GM19025 (cell line): ENCODE results near the gene PPFIBP2.
A peak's percentile ranks its signal among the peaks of the same experiment; 100 is the strongest.
"Not testable (repeated sequence)": the region's sequence is repeated elsewhere in the genome, so short reads cannot be mapped to it uniquely, and the experiment has no call there.

Experiments used
- ATAC-seq: cut with Tn5 transposase; IDR thresholded peaks from one replicate; pipeline ENCODE4 v1.9.1; 2021; ENCODE audit warnings: mild to moderate bottlenecking, low read depth, moderate library complexity; ENCODE audit not compliant: unreplicated experiment

Gene PPFIBP2

DNA sequence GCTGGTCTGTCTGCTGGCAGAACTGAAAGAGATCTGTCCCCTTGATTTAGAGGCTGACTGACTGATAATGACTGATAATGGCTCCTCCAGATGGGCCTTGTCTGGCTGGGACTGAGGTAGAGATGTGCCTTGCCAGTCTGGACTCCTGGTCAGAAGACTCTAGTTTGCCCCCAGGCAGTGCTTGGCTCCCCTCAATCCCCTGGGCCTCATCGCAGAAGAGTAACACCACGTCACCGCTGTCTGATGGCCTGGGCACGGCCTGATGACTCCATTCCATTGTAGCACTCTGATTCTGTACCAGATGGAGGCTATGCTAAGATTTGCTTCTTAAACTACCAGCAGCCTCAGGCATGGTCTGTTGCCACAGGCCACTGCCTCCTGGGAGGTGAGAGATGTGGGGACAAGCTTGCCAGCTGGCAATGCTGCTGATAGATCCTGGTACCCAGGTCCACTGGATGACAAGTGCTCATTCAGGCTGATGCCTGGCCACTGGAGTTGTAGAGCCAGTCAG lies 140.5 kb downstream of the PPFIBP2 start:
- no peak for ATAC-seq

DNA sequence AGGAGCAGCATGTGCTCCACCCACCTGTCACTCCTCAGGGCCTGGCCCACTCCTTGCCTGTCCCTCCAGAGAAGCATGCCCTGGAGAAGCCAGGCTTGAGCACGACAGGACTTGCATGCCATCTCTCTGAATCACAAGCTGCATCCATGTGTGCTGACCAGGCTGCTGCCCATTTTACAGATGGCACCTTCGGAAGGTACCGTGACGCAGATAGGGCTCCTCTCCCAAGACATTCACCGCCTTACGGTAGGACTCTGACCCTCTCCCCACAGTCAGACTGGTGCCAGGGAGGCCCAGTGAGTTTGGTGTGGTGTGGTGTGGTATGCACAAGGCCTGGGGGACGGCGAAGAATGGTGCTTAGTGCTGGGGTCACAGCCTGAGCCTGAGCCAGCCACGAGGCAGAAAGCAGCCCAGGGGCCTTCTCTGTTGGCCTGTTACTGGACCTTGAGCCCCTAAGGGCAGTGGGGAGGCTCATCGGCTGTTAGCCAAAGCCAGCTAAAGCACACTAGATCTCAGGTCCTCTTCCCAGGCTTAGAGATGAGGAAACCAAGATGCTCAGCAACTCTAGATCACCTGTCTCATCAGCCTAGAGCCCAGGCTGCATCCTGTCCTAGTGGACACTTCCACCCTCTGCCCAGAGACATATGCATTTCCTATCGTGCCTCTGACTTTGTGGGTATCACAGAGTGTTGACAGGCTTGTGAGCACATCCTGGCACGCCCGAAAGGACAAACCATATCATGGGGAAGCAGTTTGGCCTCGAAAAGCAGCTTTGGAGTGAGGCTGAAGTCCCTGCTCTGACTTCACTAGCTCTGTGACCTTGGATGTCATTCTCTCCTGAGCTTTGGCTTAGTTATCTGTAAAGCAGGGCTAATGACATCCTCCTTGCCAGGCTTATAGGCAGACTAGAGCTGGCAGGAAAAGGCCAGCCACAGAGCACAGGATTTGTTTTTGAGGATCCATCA lies 141.7 kb downstream of the PPFIBP2 start:
- ATAC-seq: no peak

DNA sequence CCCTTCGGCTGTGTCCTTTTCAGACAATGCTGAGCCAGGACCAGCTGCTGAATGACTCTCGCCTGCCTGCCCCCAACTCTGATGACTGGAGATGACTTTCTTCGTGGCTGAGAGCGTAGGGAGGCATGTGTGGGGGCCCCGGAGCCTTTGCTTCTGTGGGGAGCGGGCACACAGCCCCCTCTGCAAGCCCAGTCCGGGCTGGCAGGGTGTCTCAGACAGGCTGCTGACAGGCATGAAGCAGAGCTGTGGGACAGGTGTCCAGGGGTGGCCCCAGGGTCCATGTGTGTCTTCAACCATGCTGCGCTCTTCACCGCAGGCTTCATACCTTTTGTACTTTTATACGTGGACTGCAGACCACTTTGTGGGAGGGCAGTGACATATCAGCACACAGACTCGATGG lies 142.9 kb downstream of the PPFIBP2 start:
- ATAC-seq: no peak

DNA sequence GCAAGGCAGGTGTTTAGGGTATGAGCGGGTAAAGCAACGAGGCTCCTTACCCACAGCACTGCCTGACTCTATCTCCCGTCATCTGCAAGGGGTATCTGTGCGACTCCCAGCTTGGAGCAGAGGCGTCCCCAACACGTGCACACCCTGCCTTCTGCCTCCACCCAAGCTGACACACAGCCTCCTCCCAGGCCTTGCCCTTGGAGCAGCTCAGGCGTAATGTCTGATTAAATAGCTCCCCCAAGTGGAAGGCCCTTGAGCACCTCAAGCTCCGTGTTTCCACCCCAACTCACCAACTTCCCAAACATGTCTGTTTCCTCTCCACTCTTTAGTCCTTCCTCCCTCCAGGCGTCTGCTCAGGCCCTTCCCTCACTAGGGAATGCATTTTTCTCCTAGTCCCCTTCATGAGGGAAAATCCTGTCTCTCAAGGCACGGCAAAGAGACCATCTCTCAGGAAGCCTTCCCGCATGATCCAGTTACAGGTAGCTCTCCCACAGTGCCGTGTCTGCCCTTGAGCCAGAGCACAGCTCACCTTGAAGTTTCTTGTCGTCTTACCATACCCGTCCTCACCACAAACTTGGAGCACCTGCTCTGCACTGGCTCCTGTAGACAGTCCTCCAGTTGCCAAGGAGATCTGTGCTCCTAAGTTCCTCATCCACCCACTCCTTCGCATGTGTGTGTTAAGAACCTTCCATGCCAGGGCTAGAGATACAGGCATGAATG lies 143.7 kb downstream of the PPFIBP2 start:
- ATAC-seq: no peak

DNA sequence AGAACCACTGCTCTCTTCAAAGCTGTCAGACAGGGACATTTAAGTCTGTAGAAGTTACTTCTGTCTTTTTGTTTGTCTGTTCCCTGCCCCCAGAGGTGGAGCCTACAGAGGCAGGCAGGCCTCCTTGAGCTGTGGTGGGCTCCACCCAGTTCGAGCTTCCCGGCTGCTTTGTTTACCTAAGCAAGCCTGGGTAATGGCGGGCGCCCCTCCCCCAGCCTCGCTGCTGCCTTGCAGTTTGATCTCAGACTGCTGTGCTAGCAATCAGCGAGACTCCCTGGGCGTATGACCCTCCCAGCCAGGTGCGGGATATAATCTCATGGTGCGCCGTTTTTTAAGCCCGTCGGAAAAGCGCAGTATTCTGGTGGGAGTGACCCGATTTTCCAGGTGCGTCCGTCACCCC lies 149.7 kb downstream of the PPFIBP2 start:
- not testable (repeated sequence) for ATAC-seq

DNA sequence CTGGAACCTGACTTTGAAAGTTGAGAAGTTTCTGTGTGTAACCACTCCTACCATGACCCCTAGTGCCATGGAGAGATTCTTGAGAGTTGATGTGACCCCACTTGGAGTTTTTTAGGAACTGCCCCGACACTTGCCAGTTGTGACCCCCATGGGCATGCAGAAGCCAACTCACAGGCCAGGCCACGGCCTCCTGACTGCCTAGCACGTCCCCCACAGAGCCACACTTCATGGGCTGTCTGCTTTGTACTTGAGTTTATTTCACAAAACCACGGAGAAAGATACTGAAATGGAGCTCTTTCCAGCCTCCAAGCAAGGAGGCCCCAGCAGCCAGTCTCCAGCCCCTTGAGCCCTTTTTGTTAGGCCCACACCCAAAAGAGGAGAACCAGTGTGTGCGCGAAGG lies 151.1 kb downstream of the PPFIBP2 start:
- ATAC-seq: no peak

DNA sequence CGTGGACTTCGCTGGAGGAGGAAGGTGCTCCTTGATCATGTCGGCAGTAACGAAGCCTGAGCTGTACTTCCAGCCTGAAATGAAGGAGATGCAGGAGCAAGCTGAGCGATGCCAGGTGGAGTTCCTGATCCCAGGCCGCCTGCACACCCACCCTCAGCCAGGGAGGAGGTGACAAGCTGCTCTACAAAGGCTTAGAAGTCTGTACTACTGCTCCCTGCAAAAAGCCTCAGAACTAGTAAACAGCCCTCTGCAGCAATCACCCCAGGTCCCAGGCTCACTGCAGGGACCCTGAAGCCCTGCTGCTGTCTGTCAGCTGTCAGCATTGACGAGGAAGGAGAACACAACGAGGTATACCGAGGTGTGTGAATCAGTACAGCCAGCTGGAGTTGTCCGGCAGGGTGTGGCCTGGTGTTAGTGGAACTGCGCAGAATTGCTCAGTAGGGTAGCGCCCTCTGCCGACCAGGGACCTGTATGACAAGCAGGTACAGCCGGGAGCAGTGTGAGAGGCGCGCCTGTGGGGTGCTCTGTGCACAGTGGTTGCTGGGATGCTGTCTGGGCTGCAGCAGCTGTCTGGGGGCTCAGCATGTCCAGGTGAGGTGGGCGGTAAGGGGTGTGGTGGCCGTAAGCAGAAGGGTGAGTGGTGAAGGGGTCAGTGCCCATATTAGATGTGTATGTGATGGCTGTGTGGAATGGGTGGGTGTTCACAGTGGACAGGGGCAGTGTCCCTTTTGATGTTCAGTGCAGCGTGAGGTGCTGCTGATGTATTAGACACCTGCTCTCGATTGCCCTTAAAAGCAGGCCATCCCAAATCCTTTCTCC lies 151.9 kb downstream of the PPFIBP2 start:
- ATAC-seq: peak; percentile 99

DNA sequence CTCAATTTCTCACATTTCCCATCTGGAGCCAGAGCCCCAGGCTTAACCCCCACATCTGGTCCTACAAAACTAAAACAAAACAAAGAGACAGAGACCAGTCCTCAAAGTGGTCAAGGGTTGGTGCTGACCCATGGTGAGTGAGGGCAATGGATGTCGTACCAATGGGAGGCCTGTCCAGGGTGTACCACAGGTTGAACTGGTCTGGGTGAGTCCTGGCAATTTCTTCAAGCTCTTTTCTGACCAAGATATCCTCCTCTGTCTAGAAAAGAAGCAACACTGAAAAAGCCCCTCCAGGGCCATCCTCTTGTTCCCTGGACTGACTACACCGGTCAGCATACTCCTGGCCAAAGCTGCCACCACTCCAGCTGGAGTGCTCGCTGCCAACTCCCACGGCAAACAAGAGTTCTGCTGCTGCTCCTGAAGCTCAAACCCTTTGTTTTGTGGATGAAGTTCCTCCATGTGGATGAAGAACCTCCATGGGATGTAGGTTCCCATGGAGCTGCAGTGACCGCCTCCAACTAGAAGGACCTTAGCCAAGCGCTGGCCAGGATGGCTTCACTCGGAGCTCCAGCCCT lies 152.6 kb downstream of the PPFIBP2 start:
- no peak for ATAC-seq

DNA sequence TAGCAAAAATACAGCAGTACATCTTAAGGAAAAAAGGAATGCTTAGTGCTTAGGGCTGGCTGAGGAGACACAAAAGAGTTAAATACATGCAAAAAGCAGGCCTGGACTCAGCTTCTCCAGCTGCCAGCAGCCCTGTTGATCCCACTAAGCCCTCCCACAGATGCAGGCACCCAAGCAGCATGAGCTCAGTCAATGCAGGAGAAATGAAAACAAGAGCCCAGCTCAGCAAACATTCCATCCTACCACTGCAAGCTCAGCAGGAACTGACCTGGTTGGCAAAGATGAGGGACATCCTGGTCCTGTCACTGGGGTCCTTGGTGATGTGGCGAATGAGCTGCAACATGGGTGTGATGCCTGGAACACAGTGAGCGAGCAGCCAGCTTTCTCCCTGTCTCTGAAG lies 153.7 kb downstream of the PPFIBP2 start:
- no peak for ATAC-seq

DNA sequence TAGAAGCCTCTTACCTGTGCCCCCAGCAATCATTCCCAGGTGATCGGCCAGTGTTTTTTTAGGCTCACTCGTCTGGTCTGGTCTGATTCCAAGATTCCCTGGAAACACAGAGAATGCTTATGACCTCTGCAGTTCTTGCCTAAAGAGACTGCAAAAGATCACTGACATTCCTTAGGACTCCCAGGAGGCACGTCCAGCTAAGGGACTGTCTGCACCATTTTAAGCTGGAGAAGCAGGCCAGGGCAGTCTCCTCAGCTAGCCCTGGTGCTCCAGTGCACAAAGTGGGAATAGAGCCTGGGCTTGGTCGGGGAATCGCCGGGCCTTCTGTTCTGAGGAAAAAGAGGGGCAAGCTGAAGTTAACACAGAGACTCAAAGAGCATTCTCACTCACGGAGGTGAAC lies 154.7 kb downstream of the PPFIBP2 start:
- no peak for ATAC-seq

DNA sequence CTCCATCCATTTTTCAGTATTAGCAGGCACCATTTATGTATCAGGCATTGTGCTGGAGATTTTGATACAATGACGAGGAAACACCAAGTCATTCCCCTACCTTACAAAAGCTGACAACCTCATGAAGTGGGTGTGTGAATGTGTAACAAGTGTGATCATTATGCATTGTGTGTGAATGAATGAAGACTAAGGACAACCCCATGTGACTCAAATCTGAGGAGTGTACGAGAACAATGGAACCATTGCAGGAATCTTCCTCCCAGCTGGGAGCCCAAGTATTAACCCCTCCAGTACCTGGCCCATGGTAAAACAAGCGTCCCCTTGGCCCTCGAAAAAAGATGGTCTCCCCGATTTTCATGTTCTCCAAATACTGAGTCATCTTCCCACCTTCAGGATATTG lies 155.1 kb downstream of the PPFIBP2 start:
- no peak for ATAC-seq

DNA sequence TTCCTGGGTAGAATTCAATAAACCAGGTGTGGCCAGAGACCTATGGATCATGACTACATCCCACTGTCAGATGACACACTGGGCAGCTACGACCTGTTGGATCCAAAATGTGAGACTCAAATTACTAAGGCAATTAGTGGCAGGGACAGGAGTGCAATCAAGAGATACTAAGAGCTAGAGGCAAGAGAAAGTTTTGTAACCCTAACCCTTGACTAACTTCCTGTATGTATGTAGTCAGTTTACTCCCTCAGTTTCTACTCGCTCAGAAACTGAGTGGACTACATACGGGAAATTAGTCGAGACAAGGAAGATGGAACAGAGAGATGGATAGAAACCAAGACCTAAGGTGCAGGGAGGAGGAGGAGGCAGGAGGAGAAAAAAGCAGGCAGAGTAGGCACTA lies 156.8 kb downstream of the PPFIBP2 start:
- ATAC-seq: no peak

DNA sequence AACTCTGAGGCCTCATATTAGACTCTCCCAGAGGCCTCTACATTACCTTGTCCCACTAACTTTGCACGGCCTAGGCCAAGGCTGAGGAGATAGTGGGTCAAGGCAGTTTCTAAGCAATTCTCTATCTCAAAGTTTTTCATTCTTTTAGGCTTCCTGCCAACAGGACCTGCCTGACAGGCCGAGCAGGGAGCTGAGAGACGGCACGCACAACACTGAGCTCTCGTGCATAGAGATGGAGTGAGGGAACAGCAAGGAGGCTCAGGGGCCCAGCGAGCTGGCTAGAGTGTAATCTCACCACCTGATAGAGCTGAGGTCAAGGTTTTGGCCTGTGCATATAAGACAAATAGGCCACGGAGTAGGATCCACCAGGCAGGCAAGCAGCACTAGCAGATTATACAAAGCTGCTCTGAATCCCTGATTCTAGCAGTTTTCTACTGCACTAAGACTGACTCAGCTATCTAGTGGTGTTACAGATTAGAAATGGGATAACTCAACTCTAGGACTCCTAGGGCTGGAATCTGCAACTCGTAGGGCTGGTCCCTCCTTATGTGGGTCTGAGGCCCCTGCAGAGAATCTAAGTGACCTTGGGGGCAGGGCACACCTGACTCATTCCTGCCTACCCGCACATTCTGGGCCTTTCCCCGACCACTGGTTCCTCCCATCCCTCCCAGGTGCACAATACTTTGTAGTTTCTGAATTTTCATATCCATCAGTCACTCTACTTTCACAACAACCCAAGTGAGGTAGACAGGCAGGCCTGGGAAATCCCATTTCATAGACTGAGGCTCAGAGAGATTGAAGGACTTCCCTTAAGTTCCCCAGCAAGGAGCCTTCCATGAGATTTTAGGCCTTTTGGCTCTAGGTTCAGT lies 157.8 kb downstream of the PPFIBP2 start:
- ATAC-seq: peak; percentile 69

DNA sequence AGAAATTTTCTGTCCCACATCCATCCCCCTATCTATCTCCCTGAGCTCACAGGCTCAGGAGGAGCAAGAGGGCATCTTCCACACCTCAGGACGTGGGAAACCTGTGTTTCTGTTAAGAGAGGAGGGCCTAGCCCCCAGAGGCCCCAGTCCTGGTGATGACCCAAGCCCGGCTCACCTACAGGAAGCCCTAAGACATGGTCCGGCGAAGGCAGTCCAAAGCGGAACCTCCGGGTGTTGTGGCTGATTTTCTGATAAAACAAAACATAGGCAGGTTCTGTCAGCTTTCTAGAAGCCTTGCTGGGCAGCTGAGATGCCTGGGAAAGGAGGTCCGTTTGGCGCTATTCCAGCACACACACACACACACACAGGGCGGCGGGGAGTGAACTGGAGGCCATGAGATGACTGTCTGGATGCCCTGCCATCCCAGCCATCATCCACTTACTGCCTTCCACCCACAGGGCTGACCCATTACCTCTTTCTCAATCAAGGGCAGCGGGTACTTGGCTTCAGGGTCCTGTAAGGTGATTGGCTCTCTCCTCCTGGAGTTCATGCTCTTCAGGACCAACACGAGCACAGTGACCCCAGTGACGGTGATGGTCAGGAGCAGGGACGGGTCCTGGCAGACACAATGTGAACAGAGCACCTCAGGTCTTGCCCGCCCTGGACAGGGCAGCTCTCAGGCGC lies 158.6 kb downstream of the PPFIBP2 start:
- ATAC-seq: peak; percentile 7

DNA sequence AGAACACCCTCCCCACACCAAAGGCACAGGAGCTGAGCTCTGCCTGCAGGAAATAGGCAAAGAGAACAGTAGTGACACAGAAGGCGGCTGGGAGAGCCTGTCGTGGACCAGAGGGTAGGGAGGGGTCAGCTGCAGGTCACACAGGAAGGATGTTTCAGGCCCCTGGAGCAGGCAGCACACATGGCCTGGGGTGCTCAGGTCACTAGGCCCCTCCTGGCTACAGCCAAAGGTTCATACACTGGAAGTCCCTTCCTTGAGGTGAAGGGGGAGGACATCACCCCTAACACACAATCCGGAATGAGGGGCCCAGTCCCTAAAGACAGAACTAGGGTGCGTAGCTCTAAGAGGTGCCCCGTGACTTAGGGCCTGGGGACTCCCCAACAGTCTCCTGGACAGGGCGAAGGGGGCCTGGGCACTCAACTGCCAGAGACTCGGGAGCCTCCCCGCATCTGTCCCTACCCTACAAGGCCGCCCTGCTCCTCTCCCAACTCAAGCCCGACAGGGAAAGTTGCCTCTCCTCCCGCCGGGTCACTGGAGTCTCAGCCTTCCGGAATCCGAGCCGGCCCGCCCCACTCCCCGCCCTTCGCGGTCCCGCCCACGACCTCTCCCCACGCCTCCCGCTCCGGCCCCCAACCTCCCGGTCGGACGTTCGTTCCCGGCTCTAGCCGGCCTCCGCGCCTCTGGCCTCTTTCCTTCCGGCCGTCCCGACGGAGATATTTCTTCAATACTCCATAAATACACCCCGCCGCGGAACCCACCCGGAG lies 159.3 kb downstream of the PPFIBP2 start, which contains the start of gene CYB5R2:
TSS of gene CYB5R2 (minus strand) at position 541 of the 764 bp plus-strand sequence. CDS start 675 bp downstream, outside the sequence.
- ATAC-seq: peak; percentile 31

DNA sequence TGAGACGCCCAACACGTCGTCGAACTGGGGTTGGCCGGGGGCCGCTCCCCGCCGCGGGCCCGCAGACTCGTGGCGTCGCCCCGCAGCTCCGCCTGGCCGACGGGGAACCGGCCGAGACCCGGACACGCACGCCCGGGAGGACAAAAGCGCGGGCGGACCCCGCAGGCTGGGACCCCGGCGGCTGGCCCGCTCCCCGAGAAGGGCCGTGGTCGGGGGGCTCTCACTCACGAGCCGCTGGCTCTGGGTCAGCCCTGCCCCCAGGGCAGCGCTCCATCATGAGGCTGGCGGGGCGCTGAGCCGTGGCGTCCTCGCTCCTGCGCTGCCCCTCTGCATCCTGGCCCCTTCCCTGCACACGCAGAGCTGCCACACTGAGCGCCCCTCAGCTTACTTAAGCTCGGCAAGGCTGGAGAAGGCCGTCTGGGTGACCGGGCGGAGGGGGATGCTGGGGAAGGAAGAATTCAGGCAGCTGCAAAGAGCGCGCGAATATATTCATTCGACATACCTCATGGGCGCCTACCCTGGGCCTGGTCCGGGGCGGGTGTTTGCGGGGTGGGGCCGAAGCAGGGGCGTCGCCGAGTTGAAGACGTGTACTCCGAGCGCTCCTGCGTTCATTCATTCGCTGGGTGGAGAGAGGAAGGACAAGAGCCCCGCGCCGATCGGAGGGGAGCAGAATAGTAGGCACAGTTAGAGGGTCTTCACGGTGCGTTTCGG lies 160.1 kb downstream of the PPFIBP2 start:
- ATAC-seq: peak; percentile 10

DNA sequence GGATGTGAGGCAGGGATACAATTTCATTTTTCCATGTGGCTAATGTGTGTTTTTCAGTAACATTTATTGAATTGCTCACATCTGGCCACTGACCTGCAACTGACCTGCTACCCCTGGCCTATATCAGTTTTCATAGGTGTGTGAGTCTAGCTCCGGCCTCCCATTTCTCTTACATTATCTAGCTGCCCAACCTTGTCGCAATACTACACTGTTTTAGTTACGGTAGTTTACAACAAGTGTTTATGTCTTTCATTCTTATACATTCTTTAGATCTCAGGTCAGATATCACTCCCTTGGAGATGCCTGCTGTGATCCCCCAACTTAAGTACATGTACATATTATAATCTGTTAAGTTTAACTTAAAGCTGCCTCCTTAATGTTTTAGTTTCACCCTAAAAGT lies 161.8 kb downstream of the PPFIBP2 start:
- no peak for ATAC-seq
